Mesodermal cell (in vitro differentiated cells): ENCODE measurements around the gene NAPG.
"Not testable (repeated sequence)": the region's sequence is repeated elsewhere in the genome, so short reads cannot be mapped to it uniquely, and the experiment has no call there.

Source experiments
- H3K27ac ChIP-seq: 2 replicates; pipeline ENCODE4 v1.7.0; 2013; ENCODE audit warnings: mild to moderate bottlenecking, low read depth, low read length, moderate library complexity; ENCODE audit not compliant: severe bottlenecking
- H3K36me3 ChIP-seq: 2 replicates; pipeline ENCODE4 v1.7.1; 2013; ENCODE audit warnings: mild to moderate bottlenecking, low read length, moderate library complexity; ENCODE audit not compliant: control insufficient read depth, insufficient read depth
- H3K4me1 ChIP-seq: one replicate; pipeline ENCODE4 v1.7.1; 2013; ENCODE audit warnings: mild to moderate bottlenecking, low read length; ENCODE audit not compliant: insufficient read depth, control insufficient read depth, poor library complexity, severe bottlenecking
- H3K4me3 ChIP-seq: 2 replicates; pipeline ENCODE4 v1.7.0; 2013; ENCODE audit warnings: low read length, control low read depth, mild to moderate bottlenecking; ENCODE audit not compliant: insufficient read depth, poor library complexity, severe bottlenecking; ENCODE audit errors: extremely low read depth
- H3K9me3 ChIP-seq: 2 replicates; pipeline ENCODE4 v1.7.1; 2013; ENCODE audit warnings: mild to moderate bottlenecking, low read length, moderate library complexity; ENCODE audit not compliant: control insufficient read depth
- WGBS, 2 experiments: methylation state at CpG; one replicate each; pipeline ENCODE4 v1.1.5; 2013; ENCODE audit warnings: missing lambda C conversion rate in 2 of 2; ENCODE audit not compliant: insufficient coverage in 2 of 2; 5-methylcytosine and 5-hydroxymethylcytosine counted together

The NAPG gene

DNA sequence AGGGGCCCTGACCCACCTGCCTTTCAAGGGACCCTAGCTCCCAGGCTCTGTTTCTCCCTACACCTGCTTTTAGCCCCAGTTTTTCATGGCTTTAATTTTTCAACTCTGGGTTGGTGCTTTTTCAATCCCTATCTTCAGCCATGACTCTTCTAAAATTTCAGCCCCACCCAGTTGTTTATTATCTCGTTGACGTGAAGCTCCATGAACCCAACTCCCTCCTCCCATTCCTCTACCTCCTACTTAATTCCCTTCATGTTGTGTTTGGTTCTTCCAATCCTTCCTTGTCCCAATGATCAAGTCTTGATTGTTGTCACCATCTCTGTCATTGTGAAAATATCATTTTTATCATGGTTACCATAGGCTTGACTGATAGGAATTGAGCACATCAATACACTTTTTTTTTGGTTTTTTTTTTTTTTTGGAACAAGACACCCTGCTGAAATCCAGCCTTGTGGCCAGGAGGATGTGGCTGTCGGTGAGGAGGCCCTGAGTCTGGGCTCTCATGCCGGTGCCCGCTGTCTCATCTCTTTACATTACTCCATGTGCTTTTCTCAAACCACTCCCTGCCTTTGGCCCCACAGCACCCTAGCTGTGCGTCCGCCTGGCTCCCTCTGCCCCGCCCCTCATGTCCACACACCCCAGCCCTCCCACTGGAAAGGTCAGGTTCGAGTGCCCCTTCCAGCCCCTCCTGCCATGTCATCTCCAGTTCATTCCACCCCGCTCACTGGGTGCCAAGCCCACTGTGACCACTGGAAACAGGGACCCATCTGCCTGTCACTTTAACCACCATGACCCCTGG is 39.3 kb downstream of the NAPG start:
- peaks cover 4% of the 10 kb centered on the region for H3K9me3 ChIP-seq
- no peak overlapping the region for H3K4me3 ChIP-seq
- no peaks in the 10 kb centered on the region for H3K4me1 ChIP-seq
- no peak overlapping the region for H3K27ac ChIP-seq
- 92 to 98% methylated on average over 7 to 9 of the region's 10 CpGs for whole genome bisulfite sequencing, 2 experiments
- H3K36me3 ChIP-seq = no peaks in the 10 kb centered on the region

GRCh38 chr18:10565835-10566234 is 40.0 kb downstream of the NAPG start:
- 93 to 98% methylated on average over 5 of the region's 5 CpGs for WGBS, 2 experiments
- Histone ChIP-seq H3K9me3 (peaks cover 5% of the 10 kb centered on the region), H3K27ac (no peak overlapping the region), H3K36me3 (no peaks in the 10 kb centered on the region), H3K4me1 (no peaks in the 10 kb centered on the region), H3K4me3 (no peak overlapping the region)

DNA sequence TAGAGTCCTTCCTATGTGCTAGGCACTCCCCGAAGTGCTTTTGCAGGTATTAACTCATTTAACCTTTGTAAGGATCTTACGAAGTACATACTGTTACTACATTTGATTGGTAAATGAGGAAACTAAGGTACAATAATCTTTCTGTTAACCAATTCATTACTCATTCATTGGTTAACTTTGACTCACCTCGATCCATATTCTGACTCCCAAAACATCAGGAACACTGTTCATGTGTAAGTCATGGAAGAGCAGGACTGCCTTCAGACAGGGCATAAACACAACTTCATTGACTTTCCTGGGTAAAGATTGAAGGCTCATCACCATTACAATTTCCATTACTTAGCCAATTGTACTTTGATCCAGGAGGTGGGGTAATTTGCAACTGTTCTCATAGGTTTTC is 40.6 kb downstream of the NAPG start:
- H3K4me3 ChIP-seq = no peak overlapping the region
- H3K36me3 ChIP-seq = no peaks in the 10 kb centered on the region
- H3K9me3 ChIP-seq = peaks cover 5% of the 10 kb centered on the region
- H3K4me1 ChIP-seq = no peaks in the 10 kb centered on the region
- H3K27ac ChIP-seq = no peak overlapping the region
- WGBS, 2 experiments = 80 to 86% methylated on average over 1 of the region's 3 CpGs

DNA sequence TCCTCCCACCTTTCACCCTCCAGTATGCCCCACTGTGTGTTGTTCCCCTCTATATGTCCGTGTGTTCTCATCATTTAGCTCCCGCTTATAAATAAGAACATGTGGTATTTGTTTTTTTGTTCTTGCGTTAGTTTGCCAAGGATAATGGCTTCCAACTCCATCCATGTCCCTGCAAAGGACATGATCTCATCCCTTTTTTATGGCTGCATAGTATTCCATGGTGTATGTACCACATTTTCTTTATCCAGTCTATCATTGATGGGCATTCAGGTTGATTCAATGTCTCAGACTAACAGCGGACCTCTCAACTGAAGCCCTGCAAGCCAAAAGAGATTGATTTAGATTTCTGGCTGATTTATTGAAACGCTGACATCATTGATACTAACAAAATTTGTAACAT is 44.1 kb downstream of the NAPG start:
- H3K27ac ChIP-seq, H3K36me3 ChIP-seq, H3K4me3 ChIP-seq, H3K9me3 ChIP-seq, H3K4me1 ChIP-seq: not testable (repeated sequence)
- WGBS, 2 experiments = no CpG with 5 or more reads among the region's 5 CpGs

DNA sequence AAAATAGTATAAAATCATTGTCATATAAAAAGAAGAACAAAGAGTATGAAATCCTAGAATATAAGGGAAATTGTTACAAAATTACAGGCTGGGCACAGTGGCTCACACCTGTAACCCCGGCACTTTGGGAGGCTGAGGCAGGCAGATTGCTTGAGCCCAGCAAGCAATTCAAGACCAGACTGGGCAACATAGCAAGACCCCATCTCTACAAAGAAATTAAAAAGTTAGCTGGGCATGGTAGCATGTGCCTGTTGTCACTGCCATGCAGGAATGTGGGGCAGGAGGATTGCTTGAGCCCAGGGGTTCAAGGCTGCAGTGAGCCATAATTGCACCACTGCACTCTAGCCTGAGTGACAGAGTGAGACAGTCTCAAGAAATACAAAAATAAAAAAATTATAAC is 44.8 kb downstream of the NAPG start:
- Histone ChIP-seq H3K4me1 (no peaks in the 10 kb centered on the region), H3K27ac (no peak overlapping the region), H3K9me3 (peaks cover 5% of the 10 kb centered on the region), H3K4me3 (no peak overlapping the region), H3K36me3 (no peaks in the 10 kb centered on the region)
- 86 to 100% methylated on average over 1 of the region's 1 CpG for WGBS, 2 experiments

DNA sequence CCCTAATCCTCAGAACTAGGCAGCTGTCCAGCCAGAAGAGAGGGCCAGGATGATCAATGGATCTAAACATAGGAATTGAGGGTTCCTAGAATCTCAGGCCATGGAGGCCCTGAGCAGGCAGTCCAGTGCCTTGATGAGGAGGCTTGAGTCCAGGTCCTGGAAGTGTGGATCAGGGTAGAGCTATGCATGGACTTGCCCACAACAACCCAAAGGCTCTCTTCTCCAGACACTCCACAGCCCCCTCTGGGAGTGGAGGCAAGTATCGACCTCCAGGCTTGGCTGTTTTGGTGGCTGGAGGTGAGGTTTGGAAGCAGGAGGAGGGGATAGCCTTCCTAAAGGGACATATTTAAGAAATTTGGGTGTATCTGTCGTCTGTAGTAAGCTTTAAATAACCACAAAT is 45.7 kb downstream of the NAPG start:
- WGBS, 2 experiments = 83 to 86% methylated on average over 1 of the region's 2 CpGs
- Histone ChIP-seq H3K9me3 (peaks cover 5% of the 10 kb centered on the region), H3K36me3 (no peaks in the 10 kb centered on the region), H3K4me1 (no peaks in the 10 kb centered on the region), H3K4me3 (no peak overlapping the region), H3K27ac (no peak overlapping the region)

DNA sequence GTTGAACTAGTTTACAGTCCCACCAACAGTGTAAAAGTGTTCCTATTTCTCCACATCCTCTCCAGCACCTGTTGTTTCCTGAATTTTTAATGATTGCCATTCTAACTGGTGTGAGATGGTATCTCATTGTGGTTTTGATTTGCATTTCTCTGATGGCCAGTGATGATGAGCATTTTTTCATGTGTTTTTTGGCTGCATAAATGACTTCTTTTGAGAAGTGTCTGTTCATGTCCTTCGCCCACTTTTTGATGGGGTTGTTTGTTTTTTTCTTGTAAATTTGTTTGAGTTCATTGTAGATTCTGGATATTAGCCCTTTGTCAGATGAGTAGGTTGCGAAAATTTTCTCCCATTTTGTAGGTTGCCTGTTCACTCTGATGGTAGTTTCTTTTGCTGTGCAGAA is 47.4 kb downstream of the NAPG start:
- no CpG with 5 or more reads among the region's 2 CpGs for WGBS, 2 experiments
- H3K9me3 ChIP-seq, H3K36me3 ChIP-seq, H3K4me1 ChIP-seq, H3K27ac ChIP-seq, H3K4me3 ChIP-seq: not testable (repeated sequence)

DNA sequence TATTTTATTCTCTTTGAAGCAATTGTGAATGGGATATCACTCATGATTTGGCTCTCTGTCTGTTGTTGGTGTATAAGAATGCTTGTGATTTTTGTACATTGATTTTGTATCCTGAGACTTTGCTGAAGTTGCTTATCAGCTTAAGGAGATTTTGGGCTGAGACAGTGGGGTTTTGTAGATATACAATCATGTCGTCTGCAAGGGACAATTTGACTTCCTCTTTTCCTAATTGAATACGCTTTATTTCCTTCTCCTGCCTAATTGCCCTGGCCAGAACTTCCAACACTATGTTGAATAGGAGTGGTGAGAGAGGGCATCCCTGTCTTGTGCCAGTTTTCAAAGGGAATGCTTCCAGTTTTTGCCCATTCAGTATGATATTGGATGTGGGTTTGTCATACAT is 48.6 kb downstream of the NAPG start:
- no CpG with 5 or more reads among the region's 2 CpGs for whole genome bisulfite sequencing, 2 experiments
- not testable (repeated sequence) for H3K9me3 ChIP-seq

GRCh38 chr18:10577842-10578572 is 52.2 kb downstream of the NAPG start:
- WGBS, 2 experiments = 67 to 80% methylated on average over 11 to 24 of the region's 25 CpGs
- not testable (repeated sequence) for H3K36me3 ChIP-seq, H3K27ac ChIP-seq, H3K9me3 ChIP-seq, H3K4me3 ChIP-seq, H3K4me1 ChIP-seq

More for the DNA sequence above, 48.6 kb downstream of the NAPG start:
- not testable (repeated sequence) for H3K4me1 ChIP-seq, H3K27ac ChIP-seq, H3K4me3 ChIP-seq, H3K36me3 ChIP-seq

GRCh38 chr18:10578573-10578899 is 52.7 kb downstream of the NAPG start:
- H3K4me1 ChIP-seq = not testable (repeated sequence)
- WGBS, 2 experiments = 96 to 98% methylated on average over 7 of the region's 11 CpGs

More at GRCh38 chr18:10578573-10578899, 52.7 kb downstream of the NAPG start:
- not testable (repeated sequence) for H3K27ac ChIP-seq, H3K4me3 ChIP-seq, H3K9me3 ChIP-seq, H3K36me3 ChIP-seq
